Adipocyte (in vitro differentiated cells): ENCODE data around the gene NEK7.

Experiments used
- DNase-seq: peaks from one replicate; pipeline ENCODE4 v3.0.0-alpha.2; 2015; ENCODE audit warnings: low read depth
- H3K27me3 ChIP-seq: replicated peaks from 2 replicates; pipeline ENCODE4 v1.7.0; 2013; ENCODE audit warnings: mild to moderate bottlenecking, low read length, moderate library complexity; ENCODE audit not compliant: control insufficient read depth, insufficient read depth
- H3K36me3 ChIP-seq: 2 replicates; pipeline ENCODE4 v1.7.0; 2013; ENCODE audit warnings: low read length, mild to moderate bottlenecking, moderate library complexity; ENCODE audit not compliant: control insufficient read depth, insufficient read depth, severe bottlenecking
- H3K4me1 ChIP-seq: 2 replicates; pipeline ENCODE4 v1.7.0; 2013; ENCODE audit warnings: mild to moderate bottlenecking, low read length, moderate library complexity; ENCODE audit not compliant: control insufficient read depth, insufficient read depth
- H3K4me3 ChIP-seq: 2 replicates; pipeline ENCODE4 v1.7.0; 2013; ENCODE audit warnings: mild to moderate bottlenecking, low read length, moderate library complexity
- H3K9ac ChIP-seq: 2 replicates; pipeline ENCODE4 v1.7.0; 2013; ENCODE audit warnings: mild to moderate bottlenecking, low read length, moderate library complexity
- H3K9me3 ChIP-seq: 2 replicates; pipeline ENCODE4 v1.7.0; 2013; ENCODE audit warnings: mild to moderate bottlenecking, low read length, moderate library complexity; ENCODE audit not compliant: control insufficient read depth

Gene NEK7

DNA sequence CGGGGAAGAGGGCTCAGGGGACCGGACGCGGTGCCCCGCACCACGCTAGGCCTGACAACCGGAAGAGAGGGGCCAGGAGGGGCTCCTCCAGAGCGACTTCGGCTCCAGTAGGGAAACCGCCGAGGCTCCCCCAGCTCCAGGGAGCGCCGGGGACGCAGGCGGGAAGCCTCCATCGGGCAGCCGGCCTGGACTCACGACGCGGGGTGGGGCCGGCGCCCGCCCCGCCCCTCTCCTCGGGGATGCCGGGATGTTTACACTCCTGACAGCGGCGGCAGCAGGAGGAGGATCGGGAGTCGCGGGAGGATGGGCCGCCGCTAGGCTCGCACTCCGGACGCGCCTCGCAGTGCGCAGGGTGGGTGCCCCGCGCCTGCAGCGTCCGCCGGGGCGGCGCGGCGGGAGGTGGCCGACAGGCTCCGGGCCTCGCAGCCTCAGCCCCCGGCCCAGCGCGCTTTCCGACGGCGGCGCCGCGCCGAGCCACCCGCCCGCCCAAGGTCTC lies at the start of gene NEK7:
Gene NEK7 (plus strand): TSS at position 254 of the 496 bp plus-strand sequence. CDS start 75,583 bp downstream, outside the sequence.
- Histone ChIP-seq H3K36me3 (no peaks in the 10 kb centered on the region), H3K27me3 (no peaks in the 10 kb centered on the region), H3K4me3 (peak within 1 kb of the TSS; percentile 97), H3K9me3 (no peaks in the 10 kb centered on the region), H3K9ac (peak within 1 kb of the TSS; percentile 92), H3K4me1 (peaks cover 43% of the 10 kb centered on the region)
- DNase-seq = peak; percentile 95

GRCh38 chr1:198107091-198107501 lies 49.7 kb upstream of the NEK7 start:
- no peaks in the 10 kb centered on the region for H3K27me3 ChIP-seq
- no peak overlapping the region for H3K9ac ChIP-seq
- peaks cover 12% of the 10 kb centered on the region for H3K4me1 ChIP-seq
- DNase-seq = no peak
- H3K36me3 ChIP-seq = no peaks in the 10 kb centered on the region
- no peak overlapping the region for H3K4me3 ChIP-seq
- no peaks in the 10 kb centered on the region for H3K9me3 ChIP-seq

GRCh38 chr1:198108636-198109370 lies 48.0 kb upstream of the NEK7 start:
- Histone ChIP-seq H3K9ac (no peak overlapping the region), H3K4me3 (no peak overlapping the region), H3K36me3 (no peaks in the 10 kb centered on the region), H3K4me1 (peaks cover 20% of the 10 kb centered on the region), H3K9me3 (no peaks in the 10 kb centered on the region), H3K27me3 (no peaks in the 10 kb centered on the region)
- DNase-seq = no peak

DNA sequence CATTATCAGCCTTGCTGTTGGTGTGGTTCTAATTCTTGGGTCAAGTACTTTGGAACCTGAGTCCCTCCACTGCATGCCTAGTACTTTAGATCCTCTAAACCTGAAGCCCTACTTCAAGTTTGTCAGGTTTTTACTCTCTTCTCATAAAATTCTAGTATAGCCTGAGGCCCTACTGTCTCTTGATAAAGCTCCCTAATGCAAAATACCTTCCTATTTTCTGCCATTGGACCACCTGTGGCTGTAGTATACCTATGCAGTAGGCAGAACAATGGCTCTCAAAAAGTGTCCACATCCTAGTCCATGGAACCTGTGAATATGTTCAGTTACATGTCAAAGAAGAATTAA lies 47.5 kb upstream of the NEK7 start:
- Histone ChIP-seq H3K27me3 (no peaks in the 10 kb centered on the region), H3K36me3 (no peaks in the 10 kb centered on the region), H3K4me3 (no peak overlapping the region), H3K9me3 (no peaks in the 10 kb centered on the region), H3K4me1 (peaks cover 24% of the 10 kb centered on the region), H3K9ac (no peak overlapping the region)
- DNase-seq = no peak

DNA sequence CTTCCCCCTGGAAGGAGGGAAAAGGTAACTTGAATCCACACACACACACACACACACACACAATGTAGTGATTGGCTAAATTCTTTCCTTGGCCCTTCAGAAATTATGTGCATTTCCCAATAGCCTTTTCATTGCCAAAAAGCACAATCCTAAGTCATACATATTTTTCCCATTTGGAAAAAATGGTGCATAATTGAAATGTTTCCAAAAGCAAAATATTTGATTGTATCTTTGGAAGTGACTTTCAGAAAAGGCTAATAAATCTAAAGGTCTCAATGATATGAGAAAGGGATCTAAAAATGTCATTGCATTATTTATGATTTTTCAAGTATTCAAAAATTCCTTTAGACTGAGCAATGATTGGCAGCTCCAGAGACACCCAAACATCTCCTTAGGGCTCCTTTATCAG lies 43.5 kb upstream of the NEK7 start:
- Histone ChIP-seq H3K4me3 (peak overlapping the region; percentile 40), H3K9ac (peak overlapping the region; percentile 61), H3K36me3 (no peaks in the 10 kb centered on the region), H3K4me1 (peaks cover 43% of the 10 kb centered on the region), H3K9me3 (no peaks in the 10 kb centered on the region), H3K27me3 (no peaks in the 10 kb centered on the region)
- peak; percentile 91 for DNase-seq

- H3K9ac ChIP-seq = no peak overlapping the region
- H3K36me3 ChIP-seq = no peaks in the 10 kb centered on the region
- H3K27me3 ChIP-seq = no peaks in the 10 kb centered on the region
- peaks cover 54% of the 10 kb centered on the region for H3K4me1 ChIP-seq
- no peak overlapping the region for H3K4me3 ChIP-seq
- DNase-seq = no peak
- no peaks in the 10 kb centered on the region for H3K9me3 ChIP-seq
These were observed 40.7 kb upstream of the NEK7 start for GRCh38 chr1:198116069-198116468.

GRCh38 chr1:198116469-198116868 lies 40.3 kb upstream of the NEK7 start:
- no peaks in the 10 kb centered on the region for H3K36me3 ChIP-seq
- peaks cover 58% of the 10 kb centered on the region for H3K4me1 ChIP-seq
- no peak overlapping the region for H3K9ac ChIP-seq
- no peaks in the 10 kb centered on the region for H3K9me3 ChIP-seq
- H3K27me3 ChIP-seq = no peaks in the 10 kb centered on the region
- no peak for DNase-seq
- no peak overlapping the region for H3K4me3 ChIP-seq

GRCh38 chr1:198117267-198117666 lies 39.5 kb upstream of the NEK7 start:
- no peaks in the 10 kb centered on the region for H3K27me3 ChIP-seq
- no peaks in the 10 kb centered on the region for H3K36me3 ChIP-seq
- DNase-seq = peak; percentile 35
- H3K4me3 ChIP-seq = peak overlapping the region; percentile 68
- peak overlapping the region; percentile 78 for H3K9ac ChIP-seq
- no peaks in the 10 kb centered on the region for H3K9me3 ChIP-seq
- H3K4me1 ChIP-seq = peaks cover 57% of the 10 kb centered on the region

GRCh38 chr1:198118134-198118533 lies 38.7 kb upstream of the NEK7 start:
- Histone ChIP-seq H3K36me3 (no peaks in the 10 kb centered on the region), H3K9ac (peak overlapping the region; percentile 78), H3K27me3 (no peaks in the 10 kb centered on the region), H3K4me1 (peaks cover 56% of the 10 kb centered on the region), H3K4me3 (peak overlapping the region; percentile 68), H3K9me3 (no peaks in the 10 kb centered on the region)
- DNase-seq = peak; percentile 97

- H3K4me1 ChIP-seq = peaks cover 57% of the 10 kb centered on the region
- H3K4me3 ChIP-seq = no peak overlapping the region
- no peak overlapping the region for H3K9ac ChIP-seq
These were observed 36.9 kb upstream of the NEK7 start for GRCh38 chr1:198119906-198120305.

GRCh38 chr1:198121056-198121826 lies 35.6 kb upstream of the NEK7 start:
- Histone ChIP-seq H3K27me3 (no peaks in the 10 kb centered on the region), H3K9ac (no peak overlapping the region)
- peak; percentile 79 for DNase-seq

More at GRCh38 chr1:198119906-198120305, 36.9 kb upstream of the NEK7 start:
- H3K27me3 ChIP-seq = no peaks in the 10 kb centered on the region
- no peaks in the 10 kb centered on the region for H3K36me3 ChIP-seq
- no peaks in the 10 kb centered on the region for H3K9me3 ChIP-seq
- DNase-seq = no peak

More at GRCh38 chr1:198121056-198121826, 35.6 kb upstream of the NEK7 start:
- Histone ChIP-seq H3K4me3 (no peak overlapping the region), H3K9me3 (no peaks in the 10 kb centered on the region), H3K4me1 (peaks cover 70% of the 10 kb centered on the region), H3K36me3 (no peaks in the 10 kb centered on the region)
